H54 (cell line): ENCODE results near the gene CHTF18.
"Not testable (repeated sequence)": the region's sequence is repeated elsewhere in the genome, so short reads cannot be mapped to it uniquely, and the experiment has no call there.

Experiments
- DNase-seq: peaks from one replicate; pipeline ENCODE4 v3.0.0; 2011; ENCODE audit warnings: low spot score, mixed read lengths; ENCODE audit not compliant: insufficient read length
- FAIRE-seq: peaks from 3 replicates; lab custom pipeline; 2011; peaks lifted over from hg19 to GRCh38; lab: Jason Lieb, UNC
- POLR2A ChIP-seq: IDR thresholded peaks from 2 replicates; pipeline ENCODE4 v1.6.1; 2011; ENCODE audit warnings: low read depth, mild to moderate bottlenecking, low read length

The CHTF18 gene

DNA sequence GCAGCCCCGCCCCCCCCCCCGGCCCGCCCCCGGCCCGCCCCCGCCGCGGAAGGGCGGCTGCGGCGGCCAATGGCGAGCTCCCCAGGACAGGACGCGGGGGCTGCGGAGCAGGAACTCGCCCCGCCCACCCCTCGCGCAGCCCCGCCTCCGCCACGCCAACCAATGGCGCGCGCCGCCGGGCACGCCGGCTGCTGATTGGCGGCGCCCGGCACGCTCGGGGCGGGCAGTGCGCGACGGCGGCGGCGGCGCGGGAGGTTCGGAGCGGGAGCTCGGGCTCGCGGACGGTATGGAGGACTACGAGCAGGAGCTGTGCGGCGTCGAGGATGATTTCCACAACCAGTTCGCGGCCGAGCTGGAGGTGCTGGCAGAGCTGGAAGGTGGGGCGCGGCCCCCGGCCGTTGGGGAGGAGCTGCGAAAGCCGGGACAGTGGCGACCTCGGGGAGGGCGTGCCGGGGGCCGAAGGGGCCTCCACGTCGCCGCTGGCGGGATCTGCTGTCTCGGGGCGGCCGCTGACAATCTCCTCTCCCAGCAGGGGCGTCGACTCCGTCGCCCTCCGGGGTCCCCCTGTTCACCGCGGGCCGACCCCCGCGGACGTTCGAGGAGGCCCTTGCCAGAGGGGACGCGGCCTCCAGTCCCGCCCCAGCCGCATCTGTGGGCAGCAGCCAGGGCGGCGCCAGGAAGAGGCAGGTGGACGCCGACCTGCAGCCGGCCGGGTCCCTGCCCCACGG, at the start of gene CHTF18:
CHTF18 (plus strand) TSS at position 222 of the 728 bp plus-strand sequence; CDS start at position 287, 65 bp downstream.
- peak; percentile 73 for TF ChIP-seq POLR2A
- DNase-seq (peak; percentile 97), FAIRE-seq (no peak)

DNA sequence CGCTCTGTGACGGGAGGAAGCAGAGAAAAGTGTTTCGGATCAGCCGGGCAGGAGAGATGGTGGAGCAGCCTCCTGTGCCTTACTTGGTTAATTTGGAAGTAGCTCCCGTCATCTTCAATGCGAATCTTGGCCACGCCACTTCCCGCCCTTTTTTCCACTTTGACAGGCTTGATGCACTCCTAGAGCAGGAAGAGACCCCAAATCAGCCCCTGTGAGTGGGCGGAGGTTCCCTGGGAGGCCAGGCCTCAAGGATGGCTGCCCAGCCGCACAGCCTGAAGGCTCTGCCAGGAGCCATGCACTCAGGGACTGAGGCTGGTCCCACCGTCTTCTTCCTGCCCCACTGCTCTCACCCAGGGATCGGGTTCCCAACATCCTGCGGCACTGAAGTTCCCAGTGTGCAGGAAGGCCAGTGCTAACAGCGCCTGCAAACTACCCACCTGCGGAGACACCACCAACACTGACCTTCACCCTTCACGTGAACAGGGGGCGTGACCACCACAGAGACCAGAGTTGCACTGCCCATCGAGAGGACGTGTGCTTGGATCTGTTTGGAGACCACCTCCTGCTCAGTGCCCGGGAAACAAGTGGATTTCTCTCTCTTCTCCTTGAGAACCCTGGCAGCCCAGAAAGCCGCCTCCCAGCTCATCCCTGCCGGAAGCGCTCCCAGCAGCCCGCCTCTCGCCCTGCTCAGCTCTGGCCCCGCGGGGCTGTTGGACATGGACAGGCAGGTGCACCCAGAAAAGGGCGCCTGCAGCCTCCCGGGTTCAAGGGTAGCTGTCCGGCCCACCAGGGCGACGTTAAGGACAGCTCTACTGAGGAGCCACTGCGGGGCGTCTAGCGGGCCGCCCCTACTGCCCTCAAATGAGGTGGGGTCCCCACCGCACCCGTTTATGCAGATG, 48.6 kb upstream of the CHTF18 start:
- no peak for TF ChIP-seq POLR2A
- DNase-seq (no peak), FAIRE-seq (no peak)

DNA sequence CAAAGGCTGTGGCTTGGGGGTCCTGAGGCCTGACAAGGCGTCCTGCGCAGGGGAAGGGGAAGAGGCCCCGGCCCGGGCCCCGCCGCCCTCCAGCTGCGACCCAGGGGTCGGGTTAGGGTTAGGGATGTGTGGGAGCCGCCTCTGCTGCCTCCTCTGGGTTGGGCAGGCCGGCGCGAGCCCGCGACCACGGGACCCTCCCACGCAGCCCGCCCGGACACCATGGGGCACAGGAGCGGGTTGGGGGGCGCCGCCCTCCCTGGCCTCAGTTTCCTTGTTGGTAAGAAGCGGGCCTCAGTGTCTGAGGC, 48.0 kb upstream of the CHTF18 start:
- DNase-seq (no peak), FAIRE-seq (no peak)
- no peak for TF ChIP-seq POLR2A

DNA sequence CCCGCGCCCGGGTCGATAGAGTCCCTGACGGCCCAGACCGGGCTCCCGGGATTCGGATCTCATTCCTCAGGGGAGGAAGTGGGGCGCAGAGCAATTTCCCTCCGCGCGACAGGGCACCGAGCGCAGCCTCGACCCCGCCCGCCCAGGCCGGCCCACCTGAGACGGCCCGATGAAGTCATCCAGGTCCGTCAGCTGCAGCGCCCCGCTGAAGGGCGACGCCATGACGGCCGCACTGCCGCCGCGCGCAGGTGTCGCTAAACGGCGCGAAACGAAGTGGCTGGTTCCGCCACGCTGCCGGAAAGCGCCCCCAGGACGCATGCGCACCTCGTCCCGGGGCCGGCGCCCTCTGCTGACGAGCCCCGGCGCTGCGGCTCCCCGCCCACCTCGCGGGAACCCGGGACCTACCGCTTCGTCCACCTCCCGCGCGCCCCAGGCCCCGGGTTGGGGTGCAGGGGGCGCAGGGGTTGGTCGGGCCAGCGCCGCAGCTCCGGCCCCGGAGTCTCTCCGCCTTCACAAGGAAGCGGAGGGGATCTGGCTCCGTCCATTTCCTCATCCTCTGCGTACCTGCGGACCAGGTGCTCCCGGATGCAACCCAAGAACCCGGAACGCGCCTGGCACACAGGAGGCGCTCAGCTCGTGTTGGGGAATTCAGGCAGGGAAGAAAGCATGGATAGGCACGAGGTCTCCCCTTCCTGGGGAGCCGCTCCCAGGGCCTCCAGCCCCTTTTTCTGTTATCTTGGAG, 47.5 kb upstream of the CHTF18 start, which contains the start of gene CIAO3:
CIAO3 (minus strand) TSS at position 234 of the 742 bp plus-strand sequence; CDS start at position 222, 12 bp downstream.
- peak; percentile 93 for DNase-seq
- FAIRE-seq, result no peak
- peak; percentile 81 for TF ChIP-seq POLR2A

DNA sequence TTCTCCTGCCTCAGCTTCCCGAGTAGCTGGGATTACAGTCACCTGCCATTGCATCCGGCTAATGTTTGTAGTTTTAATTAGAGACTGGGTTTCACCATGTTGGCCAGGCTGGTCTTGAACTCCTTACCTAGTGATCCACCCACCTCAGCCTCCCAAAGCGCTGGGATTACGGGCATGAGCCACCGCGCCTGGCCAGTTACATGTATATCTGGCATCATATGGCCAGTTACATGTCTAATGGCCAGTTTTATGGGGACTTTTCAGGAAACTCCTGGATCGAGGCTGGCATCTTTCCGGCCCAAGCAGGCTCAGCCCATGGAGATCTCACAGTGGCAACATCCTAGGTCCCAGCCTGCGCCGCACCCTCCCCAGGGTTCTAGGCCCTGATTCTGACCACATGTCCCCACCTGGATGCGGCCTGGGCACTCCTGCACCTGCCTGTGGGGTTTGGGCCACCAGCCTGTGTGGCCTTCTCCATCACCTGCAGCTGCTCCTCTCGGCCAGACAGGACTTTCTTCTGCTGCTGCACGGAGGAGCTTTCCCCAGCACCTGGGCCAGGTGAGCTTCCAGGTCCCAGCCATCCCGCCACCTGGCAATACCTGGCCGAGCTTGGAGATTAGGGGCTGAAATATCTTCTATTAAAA, 46.3 kb upstream of the CHTF18 start:
- DNase-seq (no peak), FAIRE-seq (no peak)
- TF ChIP-seq POLR2A, result no peak

DNA sequence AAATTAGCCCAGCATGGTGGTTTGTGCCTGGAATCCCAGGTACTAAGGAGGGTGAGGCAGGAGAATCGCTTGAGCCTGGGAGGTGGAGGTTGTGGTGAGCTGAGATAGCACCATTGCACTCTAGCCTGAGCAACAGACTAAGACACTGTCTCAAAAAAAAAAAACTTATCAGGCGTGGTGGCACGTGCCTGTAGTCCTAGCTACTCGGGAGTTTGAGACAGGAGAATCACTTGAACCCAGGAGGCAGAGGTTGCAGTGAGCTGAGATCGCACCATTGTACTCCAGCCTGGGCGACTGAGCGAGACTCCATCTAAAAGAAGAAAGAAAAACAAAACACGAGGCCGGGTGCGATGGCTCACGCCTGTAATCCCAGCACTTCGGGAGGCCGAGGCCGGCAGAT, 45.5 kb upstream of the CHTF18 start:
- DNase-seq, FAIRE-seq: not testable (repeated sequence)

DNA sequence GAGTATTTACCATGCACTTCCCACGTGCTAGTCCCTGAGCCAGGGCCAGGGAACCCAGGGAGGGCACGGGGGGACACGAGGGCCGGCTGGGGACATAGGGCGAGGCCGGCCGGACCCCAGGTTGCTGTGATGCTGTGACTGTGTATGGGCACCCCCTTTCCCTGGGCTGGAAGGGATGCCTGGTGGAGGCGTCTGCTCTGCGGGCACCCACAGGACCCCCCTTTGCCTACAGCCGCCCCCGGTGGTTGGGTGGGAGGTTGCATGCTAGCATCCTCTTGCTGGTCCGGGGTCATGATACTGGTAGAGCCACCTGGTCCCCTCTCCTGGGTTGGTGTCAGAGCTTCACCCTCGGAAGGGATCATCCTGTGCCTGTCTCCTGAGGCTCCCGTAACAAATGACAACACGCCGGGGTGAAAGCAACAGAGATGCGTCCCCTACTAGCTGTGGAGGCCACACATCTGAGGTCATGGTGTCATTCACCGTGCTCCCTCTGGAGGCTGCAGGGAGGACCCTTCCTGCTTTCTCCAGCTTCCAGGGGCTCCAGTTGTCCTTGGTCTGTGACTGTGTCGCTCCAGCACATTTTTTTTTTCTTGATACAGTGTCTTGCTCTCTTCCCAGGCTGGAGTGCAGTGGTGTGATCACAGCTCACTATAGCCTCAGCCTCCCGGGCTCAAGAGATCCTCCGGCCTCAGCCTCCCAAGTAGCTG, 44.5 kb upstream of the CHTF18 start:
- FAIRE-seq (no peak), DNase-seq (no peak)
- no peak for TF ChIP-seq POLR2A

DNA sequence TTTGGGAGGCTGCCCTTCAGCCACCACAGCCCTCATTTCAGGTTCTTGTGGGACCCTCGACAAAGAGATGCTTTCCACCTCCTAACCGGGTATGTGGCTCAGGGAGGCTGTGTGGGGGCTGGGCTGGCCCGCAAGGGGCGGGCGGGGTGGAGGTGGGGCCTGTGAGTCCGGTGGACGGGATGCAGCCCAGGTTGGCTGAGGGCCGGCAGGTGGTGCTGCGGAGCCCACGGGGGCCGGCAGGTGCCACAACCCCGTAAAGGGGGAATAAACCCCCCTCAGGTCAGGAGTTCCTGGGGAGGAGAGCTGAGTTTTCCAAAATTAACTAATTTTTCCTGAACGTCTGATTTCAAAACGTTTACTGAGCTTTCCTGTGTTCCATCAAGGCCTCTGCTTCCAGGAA, 42.7 kb upstream of the CHTF18 start:
- TF ChIP-seq POLR2A, result no peak
- no peak for FAIRE-seq
- no peak for DNase-seq

DNA sequence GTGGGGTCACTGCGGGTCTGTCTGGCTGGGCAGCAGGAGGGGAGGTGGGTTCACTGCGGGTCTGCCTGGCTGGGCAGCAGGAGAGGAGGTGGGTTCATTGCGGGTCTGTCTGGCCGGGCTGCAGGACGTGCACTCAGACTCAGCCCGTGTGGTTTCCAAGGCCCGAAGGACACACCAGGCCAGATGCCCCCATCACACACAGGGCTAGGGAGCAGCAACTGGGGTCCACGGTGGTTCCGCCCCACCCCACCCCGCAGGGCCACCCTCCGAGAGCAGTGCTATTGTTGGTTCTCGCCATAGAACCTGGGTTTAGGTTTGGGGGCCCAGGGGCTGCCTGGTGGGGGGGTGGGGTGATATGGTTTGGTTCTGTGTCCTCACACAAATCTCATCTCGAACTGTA, 41.8 kb upstream of the CHTF18 start:
- no peak for FAIRE-seq
- no peak for DNase-seq
- TF ChIP-seq POLR2A, result no peak

DNA sequence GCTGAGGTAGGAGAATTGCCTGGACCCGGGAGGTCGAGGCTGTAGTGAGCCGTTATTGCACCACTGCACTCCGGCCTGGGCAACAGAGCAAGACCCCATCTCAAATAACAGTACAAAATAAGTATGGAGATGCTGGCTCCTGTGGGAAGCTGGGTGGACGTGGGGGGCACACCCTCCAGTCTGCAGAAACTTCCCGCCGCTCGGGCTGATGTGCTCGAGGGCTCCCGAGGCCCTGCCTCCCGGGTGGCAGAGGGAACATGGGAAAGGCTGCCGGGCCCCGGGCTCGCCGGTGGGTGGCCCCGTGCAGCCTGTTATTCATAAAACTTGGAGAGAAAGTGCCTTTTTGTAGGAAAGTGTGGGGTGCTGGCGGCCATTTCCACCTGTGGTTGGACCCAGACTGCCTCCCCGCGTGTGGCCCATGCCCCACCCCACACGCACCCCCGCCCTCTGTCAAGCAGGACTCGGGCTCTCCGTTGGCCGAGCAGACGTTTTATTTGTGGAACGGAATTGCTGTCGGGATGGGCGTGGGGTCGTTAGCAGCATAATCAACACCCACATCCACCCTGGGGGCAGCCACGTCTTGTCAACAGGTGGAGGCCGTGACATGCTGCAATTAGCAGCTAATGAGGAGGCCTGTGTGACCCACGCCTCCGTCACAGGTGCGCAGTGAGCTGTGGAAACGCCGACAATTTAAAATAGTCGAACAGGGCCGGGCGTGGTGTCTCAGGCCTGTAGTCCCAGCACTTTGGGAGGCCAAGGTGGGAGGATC, 40.3 kb upstream of the CHTF18 start:
- no peak for TF ChIP-seq POLR2A
- FAIRE-seq (no peak), DNase-seq (no peak)

DNA sequence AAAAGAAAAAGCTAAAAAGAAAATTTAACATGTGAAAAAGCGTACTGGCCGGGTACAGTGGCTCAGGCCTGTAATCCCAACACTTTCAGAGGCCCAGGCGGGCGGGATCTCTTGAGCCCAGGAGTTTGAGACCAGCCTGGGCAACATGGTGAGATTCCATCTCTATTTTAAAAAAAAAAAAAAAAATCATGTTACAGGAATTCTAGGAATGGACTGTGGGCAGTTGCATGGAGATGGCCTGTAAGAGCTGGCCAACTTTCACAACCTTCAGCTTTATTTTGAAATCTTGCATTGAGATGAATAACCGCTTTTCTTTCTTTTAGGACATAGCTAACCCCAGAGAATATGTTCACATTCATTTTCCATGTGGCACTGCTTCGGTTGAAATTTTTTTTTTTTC, 39.4 kb upstream of the CHTF18 start:
- FAIRE-seq (no peak), DNase-seq (no peak)
- TF ChIP-seq POLR2A, result no peak

DNA sequence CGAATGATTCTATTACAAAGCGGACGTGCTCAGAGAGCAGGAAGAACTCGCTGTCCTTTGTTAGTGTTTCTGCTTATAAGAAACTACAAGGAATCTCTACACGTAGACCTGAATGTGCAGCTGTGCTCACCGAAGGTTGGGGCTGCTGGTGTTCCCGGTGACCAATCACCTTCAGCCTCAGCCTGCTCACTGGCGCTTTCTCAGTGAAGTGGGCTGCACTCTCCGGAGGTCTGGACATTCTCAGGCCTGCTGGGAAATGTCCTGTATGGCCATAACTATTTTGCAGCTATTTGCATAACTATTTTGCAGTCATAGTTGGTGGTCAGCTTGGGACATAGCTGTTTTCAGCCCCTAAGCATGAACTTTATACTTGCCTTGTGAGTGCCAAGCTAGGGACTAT, 37.9 kb upstream of the CHTF18 start:
- TF ChIP-seq POLR2A, result no peak
- FAIRE-seq, result no peak
- no peak for DNase-seq
